LNCAP (cell line): ENCODE data around the gene ELAC2.

Experiments used
- TF ChIP-seq, protein P1 (sequence below): fragments of 450-650 bp; IDR thresholded peaks from 2 replicates; pipeline ENCODE4 v1.5.1; 2017; ENCODE audit warnings: mild to moderate bottlenecking

Gene ELAC2

DNA sequence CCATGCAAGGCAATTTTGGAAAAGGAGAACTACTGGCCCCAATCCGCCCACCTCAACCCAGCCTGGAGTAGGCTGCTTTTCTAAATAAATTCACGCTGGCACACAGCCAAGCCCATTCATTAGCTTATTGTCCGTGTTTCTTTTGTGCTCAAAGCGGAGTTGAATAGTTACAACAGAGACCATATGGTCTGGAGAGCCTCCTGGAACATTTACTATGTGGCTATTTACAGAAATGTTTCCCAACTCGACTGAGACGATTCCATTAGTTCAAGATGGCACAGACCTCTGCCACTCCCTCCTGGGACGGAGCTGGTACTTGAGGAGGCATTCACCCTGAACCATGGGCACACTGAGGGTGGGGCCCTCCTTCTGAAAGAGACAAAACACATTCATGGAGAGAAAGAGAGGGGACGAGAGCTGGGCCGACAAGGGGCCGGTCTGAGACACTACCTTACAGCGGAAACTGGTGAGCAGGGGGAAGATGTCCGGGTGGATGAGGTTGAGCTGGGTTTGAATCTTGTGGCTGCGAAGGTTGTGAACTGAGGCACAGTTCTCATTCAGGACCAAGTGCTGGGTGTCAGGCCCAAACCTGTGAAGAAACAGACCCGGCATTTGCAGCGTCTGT lies 15.7 kb downstream of the ELAC2 start:
- TF ChIP-seq, protein P1, sequence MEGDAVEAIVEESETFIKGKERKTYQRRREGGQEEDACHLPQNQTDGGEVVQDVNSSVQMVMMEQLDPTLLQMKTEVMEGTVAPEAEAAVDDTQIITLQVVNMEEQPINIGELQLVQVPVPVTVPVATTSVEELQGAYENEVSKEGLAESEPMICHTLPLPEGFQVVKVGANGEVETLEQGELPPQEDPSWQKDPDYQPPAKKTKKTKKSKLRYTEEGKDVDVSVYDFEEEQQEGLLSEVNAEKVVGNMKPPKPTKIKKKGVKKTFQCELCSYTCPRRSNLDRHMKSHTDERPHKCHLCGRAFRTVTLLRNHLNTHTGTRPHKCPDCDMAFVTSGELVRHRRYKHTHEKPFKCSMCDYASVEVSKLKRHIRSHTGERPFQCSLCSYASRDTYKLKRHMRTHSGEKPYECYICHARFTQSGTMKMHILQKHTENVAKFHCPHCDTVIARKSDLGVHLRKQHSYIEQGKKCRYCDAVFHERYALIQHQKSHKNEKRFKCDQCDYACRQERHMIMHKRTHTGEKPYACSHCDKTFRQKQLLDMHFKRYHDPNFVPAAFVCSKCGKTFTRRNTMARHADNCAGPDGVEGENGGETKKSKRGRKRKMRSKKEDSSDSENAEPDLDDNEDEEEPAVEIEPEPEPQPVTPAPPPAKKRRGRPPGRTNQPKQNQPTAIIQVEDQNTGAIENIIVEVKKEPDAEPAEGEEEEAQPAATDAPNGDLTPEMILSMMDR, result no peak

DNA sequence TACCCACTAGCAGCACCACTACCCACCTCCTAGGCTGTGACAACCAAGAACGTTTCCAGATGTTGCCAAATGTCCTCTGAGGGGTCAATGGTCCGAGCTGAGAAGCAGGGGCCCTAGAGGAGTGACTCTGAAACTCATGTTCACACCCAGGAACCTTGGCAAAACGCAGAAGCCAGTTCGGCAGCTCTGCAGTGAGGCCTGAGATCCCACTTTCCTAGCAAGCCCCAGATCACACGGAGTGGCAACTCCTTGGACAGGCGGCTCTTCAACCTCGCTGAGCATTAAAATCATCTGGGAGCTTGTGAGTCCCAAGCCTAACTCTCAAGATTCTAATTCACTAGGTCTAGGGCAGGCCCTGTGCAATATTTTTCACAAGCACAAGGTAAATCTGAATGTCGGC lies 17.3 kb downstream of the ELAC2 start:
- TF ChIP-seq, protein P1, result no peak

DNA sequence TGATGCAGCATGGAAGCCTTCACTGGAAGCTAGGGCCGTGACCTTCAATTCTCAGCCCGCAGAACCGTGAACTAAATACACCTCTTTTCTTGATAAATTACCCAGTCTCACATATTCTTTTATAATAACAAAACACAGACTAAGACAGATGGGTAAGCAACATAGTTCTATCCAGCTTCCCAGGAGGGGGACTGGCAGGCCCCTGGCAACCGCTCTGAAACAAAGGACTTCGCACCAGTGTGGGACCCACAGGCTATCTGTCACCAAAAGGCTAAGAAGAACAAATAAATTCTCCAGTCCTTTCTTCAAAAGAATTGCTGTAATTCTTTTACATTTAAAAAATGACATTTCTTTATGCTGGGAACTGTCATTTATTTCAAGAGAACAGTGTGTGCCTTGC lies 19.0 kb downstream of the ELAC2 start:
- TF ChIP-seq, protein P1, result no peak

DNA sequence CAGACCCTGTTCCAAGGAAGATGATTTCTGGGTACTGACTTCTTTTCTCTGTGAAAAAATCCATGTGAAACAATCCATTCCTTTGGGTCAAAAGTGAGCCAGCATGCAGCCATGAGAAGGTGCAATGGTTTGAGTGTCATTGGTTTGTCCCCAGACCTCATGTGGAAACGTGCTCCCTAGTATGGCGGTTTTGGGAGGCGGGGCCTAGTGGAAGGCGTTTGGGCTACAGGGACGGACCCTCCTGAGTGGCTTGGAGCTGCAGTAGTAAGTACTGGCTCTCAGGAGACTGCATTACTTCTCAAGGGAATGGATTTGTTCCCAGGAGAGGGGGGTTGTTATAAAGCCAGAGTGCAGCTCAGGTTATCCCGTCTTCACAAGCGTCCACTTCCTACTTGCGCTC lies 19.4 kb downstream of the ELAC2 start:
- TF ChIP-seq, protein P1, result no peak

DNA sequence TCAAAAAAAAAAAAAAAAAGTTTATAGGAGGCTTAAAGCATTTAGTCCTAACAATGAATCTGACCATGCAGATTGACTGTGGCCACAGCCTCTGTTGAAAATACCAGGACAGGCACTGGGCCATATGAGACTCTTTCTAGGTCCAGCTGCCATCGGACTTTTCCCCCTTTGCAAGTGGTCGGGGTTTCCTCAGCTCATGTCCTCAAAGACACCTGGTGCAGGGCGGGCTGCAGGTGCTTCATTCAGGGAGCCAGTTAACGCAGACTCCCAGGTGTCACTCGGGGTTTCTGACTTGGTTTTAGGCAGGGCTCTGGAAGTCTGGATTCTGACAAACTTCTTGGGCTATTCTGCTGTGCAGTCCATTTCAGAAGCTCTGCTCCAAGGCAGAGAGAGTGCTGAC lies 20.9 kb downstream of the ELAC2 start:
- TF ChIP-seq, protein P1, result no peak

DNA sequence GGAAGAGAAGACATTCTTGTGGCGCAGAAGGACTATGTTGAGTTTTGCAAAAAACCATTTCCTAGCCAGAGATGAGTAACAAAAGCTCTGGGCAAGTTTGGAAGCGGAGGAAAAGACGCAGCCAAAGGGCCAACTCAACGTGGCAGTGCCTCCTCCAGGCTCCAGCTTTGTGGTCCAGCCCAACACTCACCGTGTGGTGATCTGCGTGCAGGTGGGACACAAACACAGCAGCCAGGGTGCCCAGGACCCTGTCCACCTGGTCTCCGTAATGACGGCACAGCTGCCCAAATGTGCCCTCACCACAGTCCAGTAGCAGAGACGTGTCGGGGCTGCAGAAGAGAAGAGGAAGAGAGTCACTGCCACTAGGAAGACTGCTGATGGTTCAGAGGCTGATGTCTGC lies 21.5 kb downstream of the ELAC2 start:
- TF ChIP-seq, protein P1, result no peak

DNA sequence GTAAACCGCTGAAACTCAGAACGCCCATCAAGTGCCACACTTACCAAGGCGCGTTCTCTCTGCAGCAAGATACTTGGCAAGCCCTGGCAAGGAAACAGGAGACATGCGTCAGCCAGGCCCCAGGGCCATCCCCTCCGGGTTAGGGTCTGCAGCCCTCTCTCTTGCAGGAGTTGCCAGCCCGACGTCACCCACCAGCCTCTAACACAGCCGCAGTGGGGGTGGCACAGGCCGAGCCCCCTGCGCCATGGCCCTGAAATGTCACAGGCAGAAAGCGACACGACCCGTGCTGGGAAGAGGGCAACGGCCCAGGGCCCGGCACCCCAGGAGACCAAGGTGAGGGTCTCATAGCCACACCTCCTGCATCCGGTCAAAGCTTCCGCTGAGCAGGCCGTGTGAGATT lies 21.9 kb downstream of the ELAC2 start:
- TF ChIP-seq, protein P1, result no peak
